ENCODE data around the gene SLC29A1. TPM values are rescaled to one million over a fixed set of nuclear protein-coding genes. Genes with fewer than 3 reads are reported as not detected.
"Not testable (repeated sequence)": the region's sequence is repeated elsewhere in the genome, so short reads cannot be mapped to it uniquely, and the experiment has no call there.

The SLC29A1 gene
- 6.7 and 11.0 TPM in 2 replicates for total RNA-seq (2014; rRNA removed; shearing (Covaris generic))

GRCh38 chr6:44223319-44224028 lies at the start of gene SLC29A1:
TSS of gene SLC29A1 (plus strand) at chr6:44223595. CDS start at chr6:44227314, 3,719 bp downstream.
- Histone ChIP-seq H3K4me3 (peak within 1 kb of the TSS; percentile 50), H3K4me1 (replicated peaks) (peaks cover 42% of the 10 kb centered on the region), H3K27me3 (replicated peaks) (no peaks in the 10 kb centered on the region), H3K9me3 (replicated peaks) (0 out of 2 replicates have a peak, but pooled peaks cover 2% of the 10 kb centered on the region), H3K36me3 (no peaks in the 10 kb centered on the region), H3K27ac (no peak within 1 kb of the TSS)
- DNase-seq (ENCODE audit: low read depth in 1 of 2, low spot score in 2 of 2): peak in 1 of 2 experiments; percentile 77

GRCh38 chr6:44176130-44176761 lies 47.1 kb upstream of the SLC29A1 start:
- no peak for DNase-seq (ENCODE audit: low read depth in 1 of 2, low spot score in 2 of 2)
- peaks cover 11% of the 10 kb centered on the region; the same call in 1 of the 2 replicates for H3K4me1 ChIP-seq (replicated peaks)
- no peak overlapping the region for H3K27ac ChIP-seq
- no peaks in the 10 kb centered on the region for H3K36me3 ChIP-seq
- H3K27me3 ChIP-seq (replicated peaks): no peaks in the 10 kb centered on the region
- no peaks in the 10 kb centered on the region for H3K9me3 ChIP-seq (replicated peaks)
- H3K4me3 ChIP-seq: no peak overlapping the region

- no peak overlapping the region for H3K4me3 ChIP-seq
- H3K4me1 ChIP-seq (replicated peaks): peaks cover 11% of the 10 kb centered on the region; the same call in 1 of the 2 replicates
- H3K27ac ChIP-seq: no peak overlapping the region
- no peaks in the 10 kb centered on the region for H3K9me3 ChIP-seq (replicated peaks)
- no peaks in the 10 kb centered on the region for H3K36me3 ChIP-seq
- no peak for DNase-seq (ENCODE audit: low read depth in 1 of 2, low spot score in 2 of 2)
- no peaks in the 10 kb centered on the region for H3K27me3 ChIP-seq (replicated peaks)
Measured at GRCh38 chr6:44176762-44177509, 46.5 kb upstream of the SLC29A1 start.

GRCh38 chr6:44177691-44178423 lies 45.5 kb upstream of the SLC29A1 start:
- Histone ChIP-seq H3K4me3 (no peak overlapping the region), H3K27me3 (replicated peaks) (no peaks in the 10 kb centered on the region), H3K27ac (no peak overlapping the region), H3K4me1 (replicated peaks) (peaks cover 7% of the 10 kb centered on the region; the same call in 1 of the 2 replicates), H3K9me3 (replicated peaks) (no peaks in the 10 kb centered on the region), H3K36me3 (no peaks in the 10 kb centered on the region)
- no peak for DNase-seq (ENCODE audit: low read depth in 1 of 2, low spot score in 2 of 2)

- no peak overlapping the region for H3K4me3 ChIP-seq
- no peak overlapping the region for H3K27ac ChIP-seq
- H3K9me3 ChIP-seq (replicated peaks): no peaks in the 10 kb centered on the region
- H3K4me1 ChIP-seq (replicated peaks): peaks cover 5% of the 10 kb centered on the region; the same call in 1 of the 2 replicates
- DNase-seq (ENCODE audit: low read depth in 1 of 2, low spot score in 2 of 2): no peak
- H3K27me3 ChIP-seq (replicated peaks): no peaks in the 10 kb centered on the region
- H3K36me3 ChIP-seq: no peaks in the 10 kb centered on the region
Measured at GRCh38 chr6:44178424-44179071, 44.8 kb upstream of the SLC29A1 start.

GRCh38 chr6:44179072-44179536 lies 44.3 kb upstream of the SLC29A1 start:
- no peak for DNase-seq (ENCODE audit: low read depth in 1 of 2, low spot score in 2 of 2)
- Histone ChIP-seq H3K9me3 (replicated peaks) (no peaks in the 10 kb centered on the region), H3K36me3 (no peaks in the 10 kb centered on the region), H3K4me3 (no peak overlapping the region), H3K4me1 (replicated peaks) (peaks cover 5% of the 10 kb centered on the region; the same call in 1 of the 2 replicates), H3K27me3 (replicated peaks) (no peaks in the 10 kb centered on the region), H3K27ac (no peak overlapping the region)

GRCh38 chr6:44179648-44180047 lies 43.7 kb upstream of the SLC29A1 start:
- no peak overlapping the region for H3K27ac ChIP-seq
- peaks cover 5% of the 10 kb centered on the region; the same call in 1 of the 2 replicates for H3K4me1 ChIP-seq (replicated peaks)
- no peak for DNase-seq (ENCODE audit: low read depth in 1 of 2, low spot score in 2 of 2)
- no peaks in the 10 kb centered on the region for H3K9me3 ChIP-seq (replicated peaks)
- no peaks in the 10 kb centered on the region; the same call in 1 of the 2 replicates for H3K27me3 ChIP-seq (replicated peaks)
- H3K36me3 ChIP-seq: no peaks in the 10 kb centered on the region
- no peak overlapping the region for H3K4me3 ChIP-seq

GRCh38 chr6:44180406-44180805 lies 43.0 kb upstream of the SLC29A1 start:
- Histone ChIP-seq H3K4me1 (replicated peaks) (peaks cover 5% of the 10 kb centered on the region; the same call in 1 of the 2 replicates), H3K4me3 (no peak overlapping the region), H3K27me3 (replicated peaks) (no peaks in the 10 kb centered on the region; the same call in 1 of the 2 replicates), H3K36me3 (no peaks in the 10 kb centered on the region), H3K27ac (no peak overlapping the region), H3K9me3 (replicated peaks) (no peaks in the 10 kb centered on the region)
- DNase-seq (ENCODE audit: low read depth in 1 of 2, low spot score in 2 of 2): no peak

GRCh38 chr6:44180886-44181285 lies 42.5 kb upstream of the SLC29A1 start:
- H3K9me3 ChIP-seq (replicated peaks): no peaks in the 10 kb centered on the region
- no peak for DNase-seq (ENCODE audit: low read depth in 1 of 2, low spot score in 2 of 2)
- peaks cover 5% of the 10 kb centered on the region; the same call in 1 of the 2 replicates for H3K4me1 ChIP-seq (replicated peaks)
- H3K36me3 ChIP-seq: no peaks in the 10 kb centered on the region
- H3K27ac ChIP-seq: no peak overlapping the region
- H3K4me3 ChIP-seq: no peak overlapping the region
- H3K27me3 ChIP-seq (replicated peaks): no peaks in the 10 kb centered on the region; the same call in 1 of the 2 replicates

- not testable (repeated sequence) for H3K4me3 ChIP-seq; H3K27ac ChIP-seq; H3K9me3 ChIP-seq (replicated peaks); H3K4me1 ChIP-seq (replicated peaks); H3K27me3 ChIP-seq (replicated peaks); DNase-seq (ENCODE audit: low read depth in 1 of 2, low spot score in 2 of 2); H3K36me3 ChIP-seq
Measured at GRCh38 chr6:44181784-44182183, 41.6 kb upstream of the SLC29A1 start.

GRCh38 chr6:44182911-44183390 lies 40.4 kb upstream of the SLC29A1 start:
- no peak for DNase-seq (ENCODE audit: low read depth in 1 of 2, low spot score in 2 of 2)
- no peaks in the 10 kb centered on the region for H3K9me3 ChIP-seq (replicated peaks)
- H3K36me3 ChIP-seq: no peaks in the 10 kb centered on the region
- H3K4me1 ChIP-seq (replicated peaks): peaks cover 5% of the 10 kb centered on the region; the same call in 1 of the 2 replicates
- no peak overlapping the region for H3K4me3 ChIP-seq
- H3K27me3 ChIP-seq (replicated peaks): no peaks in the 10 kb centered on the region; the same call in 1 of the 2 replicates
- H3K27ac ChIP-seq: no peak overlapping the region

GRCh38 chr6:44183783-44184182 lies 39.6 kb upstream of the SLC29A1 start:
- DNase-seq (ENCODE audit: low read depth in 1 of 2, low spot score in 2 of 2): no peak
- Histone ChIP-seq H3K36me3 (no peaks in the 10 kb centered on the region), H3K4me1 (replicated peaks) (peaks cover 5% of the 10 kb centered on the region; the same call in 1 of the 2 replicates), H3K9me3 (replicated peaks) (no peaks in the 10 kb centered on the region), H3K4me3 (no peak overlapping the region), H3K27me3 (replicated peaks) (no peaks in the 10 kb centered on the region; the same call in 1 of the 2 replicates), H3K27ac (no peak overlapping the region)

All from SJSA1 (cell line).